Measurements from ENCODE around the gene IL9R. TPM values are rescaled to one million over a fixed set of nuclear protein-coding genes. Genes with fewer than 3 reads are reported as not detected.
A peak's percentile ranks its signal among the peaks of the same experiment; 100 is the strongest.
"Not testable (repeated sequence)": the region's sequence is repeated elsewhere in the genome, so short reads cannot be mapped to it uniquely, and the experiment has no call there.

Gene IL9R
- total RNA-seq, 2 experiments from 2014 or later: 65.3 to 67.2 TPM

GRCh38 chrX:156002507-156002906 lies 5.0 kb downstream of the IL9R start:
- H3K27me3 Mint-ChIP-seq: no peaks in the 10 kb centered on the region
- H3K27ac Mint-ChIP-seq: peak overlapping the region; percentile 69
- ChIA-PET CTCF (no interaction called here), POLR2A (no interaction called here)
- peak overlapping the region; percentile 55 for H3K4me3 Mint-ChIP-seq
- DNase-seq: no peak
- H3K9me3 Mint-ChIP-seq: no peaks in the 10 kb centered on the region
- H3K4me1 Mint-ChIP-seq: peaks cover 70% of the 10 kb centered on the region
- peaks cover 43% of the 10 kb centered on the region for H3K36me3 Mint-ChIP-seq (ENCODE audit: low read depth)

DNA sequence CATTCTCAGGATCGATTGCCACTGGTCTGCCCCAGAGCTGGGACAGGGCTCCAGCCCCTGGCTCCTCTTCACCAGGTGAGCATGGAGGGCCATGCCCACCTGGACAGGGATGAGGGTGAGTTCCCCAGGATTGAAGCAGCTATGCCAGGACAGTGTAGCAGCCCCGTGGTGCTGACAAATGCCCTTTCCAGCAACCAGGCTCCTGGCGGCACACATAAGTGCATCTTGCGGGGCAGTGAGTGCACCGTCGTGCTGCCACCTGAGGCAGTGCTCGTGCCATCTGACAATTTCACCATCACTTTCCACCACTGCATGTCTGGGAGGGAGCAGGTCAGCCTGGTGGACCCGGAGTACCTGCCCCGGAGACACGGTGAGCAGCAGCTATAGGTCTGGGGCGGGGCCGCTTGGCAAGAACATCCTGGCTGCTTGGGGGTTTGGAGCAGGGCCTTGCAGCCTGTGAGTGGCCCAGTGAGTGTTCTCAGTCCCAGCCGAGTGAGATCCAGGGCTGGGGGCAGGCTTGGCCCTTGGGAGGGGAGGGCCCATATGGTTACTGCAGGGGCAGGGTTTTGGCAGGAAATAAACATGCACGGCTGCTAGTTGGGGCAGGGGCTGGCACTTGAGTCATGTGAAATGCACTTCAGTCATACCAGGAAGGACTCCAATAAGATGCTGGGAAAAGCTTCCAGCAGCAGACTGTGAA lies 6.1 kb downstream of the IL9R start:
- Mint-ChIP-seq H3K4me3 (peak overlapping the region; percentile 34), H3K27ac (peak overlapping the region; percentile 69)
- CTCF ChIA-PET: no interaction called here

DNA sequence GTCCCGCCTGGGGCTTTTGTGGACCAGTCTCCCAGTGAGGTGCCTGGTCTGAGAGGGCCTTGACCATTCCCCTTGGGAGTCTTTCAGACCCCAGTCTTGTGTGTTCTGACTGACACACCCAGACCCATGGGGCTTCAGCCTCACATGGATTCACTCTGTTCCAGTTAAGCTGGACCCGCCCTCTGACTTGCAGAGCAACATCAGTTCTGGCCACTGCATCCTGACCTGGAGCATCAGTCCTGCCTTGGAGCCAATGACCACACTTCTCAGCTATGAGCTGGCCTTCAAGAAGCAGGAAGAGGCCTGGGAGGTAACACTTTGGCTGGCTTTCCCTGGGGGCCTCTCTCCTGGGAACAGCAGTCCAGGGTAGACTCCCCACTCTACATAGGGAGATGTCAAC lies 6.8 kb downstream of the IL9R start:
- no peak overlapping the region for H3K4me3 Mint-ChIP-seq
- no peak for DNase-seq
- H3K27me3 Mint-ChIP-seq: no peaks in the 10 kb centered on the region
- H3K9me3 Mint-ChIP-seq: no peaks in the 10 kb centered on the region
- ChIA-PET CTCF (no interaction called here), POLR2A (no interaction called here)
- no peak overlapping the region for H3K27ac Mint-ChIP-seq
- H3K36me3 Mint-ChIP-seq (ENCODE audit: low read depth): peaks cover 32% of the 10 kb centered on the region
- peaks cover 56% of the 10 kb centered on the region for H3K4me1 Mint-ChIP-seq

More for the DNA sequence above, 6.1 kb downstream of the IL9R start:
- POLR2A ChIA-PET: no interaction called here
- Mint-ChIP-seq H3K36me3 (ENCODE audit: low read depth) (peaks cover 37% of the 10 kb centered on the region), H3K27me3 (no peaks in the 10 kb centered on the region), H3K4me1 (peaks cover 60% of the 10 kb centered on the region), H3K9me3 (no peaks in the 10 kb centered on the region)
- DNase-seq: no peak

DNA sequence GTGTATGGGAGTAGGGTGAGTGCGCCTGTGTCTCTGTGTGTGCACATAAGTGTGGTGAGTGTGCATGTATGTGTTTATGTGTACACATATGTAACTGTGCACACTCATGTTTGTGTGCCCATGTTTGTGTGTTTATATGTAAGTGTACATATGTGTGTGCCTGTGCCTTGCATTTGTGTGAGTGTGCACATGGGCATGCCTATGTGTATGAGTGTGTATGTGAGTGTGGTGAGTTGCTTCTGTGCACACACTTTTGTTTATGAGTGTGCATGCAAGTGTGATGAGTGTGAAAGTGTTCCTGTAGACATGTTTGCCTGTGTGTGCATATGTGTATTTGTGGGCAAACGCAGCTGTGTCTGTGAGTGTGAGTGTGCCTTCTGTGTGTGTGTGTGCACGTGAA lies 7.2 kb downstream of the IL9R start:
- DNase-seq: no peak
- H3K27ac Mint-ChIP-seq: peak overlapping the region; percentile 8
- ChIA-PET CTCF (no interaction called here), POLR2A (no interaction called here)
- H3K4me3 Mint-ChIP-seq: no peak overlapping the region
- H3K36me3 Mint-ChIP-seq (ENCODE audit: low read depth): peaks cover 31% of the 10 kb centered on the region
- peaks cover 51% of the 10 kb centered on the region for H3K4me1 Mint-ChIP-seq
- H3K27me3 Mint-ChIP-seq: no peaks in the 10 kb centered on the region
- H3K9me3 Mint-ChIP-seq: no peaks in the 10 kb centered on the region

GRCh38 chrX:156005144-156005543 lies 7.6 kb downstream of the IL9R start:
- POLR2A ChIA-PET: no interaction called here
- Mint-ChIP-seq H3K9me3 (no peaks in the 10 kb centered on the region), H3K27me3 (no peaks in the 10 kb centered on the region), H3K27ac (no peak overlapping the region), H3K4me3 (no peak overlapping the region), H3K4me1 (peaks cover 48% of the 10 kb centered on the region), H3K36me3 (ENCODE audit: low read depth) (peaks cover 29% of the 10 kb centered on the region)
- CTCF ChIA-PET: no interaction called here
- DNase-seq: no peak

DNA sequence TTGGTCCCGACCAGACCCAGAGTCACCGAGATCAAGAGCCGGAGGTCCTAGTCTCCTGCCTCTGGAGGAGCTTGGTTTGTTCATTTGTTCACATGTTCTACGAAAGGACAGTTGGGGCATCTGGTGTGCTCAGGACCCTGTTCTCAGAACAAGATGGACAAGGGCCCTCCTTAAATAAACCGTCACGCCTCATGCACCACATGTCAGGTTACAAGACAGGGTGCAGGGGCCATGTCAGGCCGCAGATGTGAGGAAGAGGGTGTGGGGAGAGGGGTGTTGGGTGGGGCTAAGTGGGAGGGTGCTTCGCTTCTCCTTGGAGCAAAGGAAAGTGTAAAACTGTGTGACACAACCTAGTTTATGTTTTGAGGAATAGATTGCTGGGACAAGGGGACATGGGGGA lies 9.0 kb downstream of the IL9R start:
- CTCF ChIA-PET, H3K27me3 Mint-ChIP-seq, H3K27ac Mint-ChIP-seq, POLR2A ChIA-PET, H3K4me3 Mint-ChIP-seq, DNase-seq, H3K9me3 Mint-ChIP-seq: not testable (repeated sequence)
- peaks cover 35% of the 10 kb centered on the region for H3K4me1 Mint-ChIP-seq
- H3K36me3 Mint-ChIP-seq (ENCODE audit: low read depth): peaks cover 26% of the 10 kb centered on the region

DNA sequence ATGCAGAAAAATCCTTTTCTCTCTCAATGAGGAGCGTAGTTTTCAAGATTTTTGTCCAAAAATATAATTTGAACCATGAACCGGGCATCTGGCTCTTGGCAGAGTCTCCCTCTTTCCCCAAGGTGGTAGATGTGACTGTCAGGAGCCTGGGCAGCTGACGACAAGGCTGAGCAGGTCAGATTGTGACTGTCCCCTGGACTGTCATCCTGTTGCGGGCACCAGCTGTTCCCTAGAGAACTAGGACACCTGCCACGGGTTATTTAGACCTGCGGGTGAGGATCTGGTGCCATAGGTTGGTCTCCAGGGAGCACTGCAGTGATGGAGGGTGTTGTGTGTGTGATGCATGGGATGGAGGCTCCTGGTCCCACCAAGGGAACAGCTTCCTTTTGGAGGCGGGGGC lies 10.9 kb downstream of the IL9R start:
- H3K4me3 Mint-ChIP-seq, H3K27me3 Mint-ChIP-seq, CTCF ChIA-PET, DNase-seq, POLR2A ChIA-PET, H3K27ac Mint-ChIP-seq, H3K9me3 Mint-ChIP-seq: not testable (repeated sequence)
- Mint-ChIP-seq H3K36me3 (ENCODE audit: low read depth) (peaks cover 13% of the 10 kb centered on the region), H3K4me1 (peaks cover 18% of the 10 kb centered on the region)

- Mint-ChIP-seq H3K4me3 (no peak overlapping the region), H3K27me3 (no peaks in the 10 kb centered on the region), H3K9me3 (no peaks in the 10 kb centered on the region), H3K4me1 (peaks cover 12% of the 10 kb centered on the region), H3K27ac (no peak overlapping the region), H3K36me3 (ENCODE audit: low read depth) (peaks cover 12% of the 10 kb centered on the region)
- CTCF ChIA-PET: no interaction called here
- no peak for DNase-seq
- POLR2A ChIA-PET: no interaction called here
Measured at GRCh38 chrX:156008915-156009314, 11.4 kb downstream of the IL9R start.

DNA sequence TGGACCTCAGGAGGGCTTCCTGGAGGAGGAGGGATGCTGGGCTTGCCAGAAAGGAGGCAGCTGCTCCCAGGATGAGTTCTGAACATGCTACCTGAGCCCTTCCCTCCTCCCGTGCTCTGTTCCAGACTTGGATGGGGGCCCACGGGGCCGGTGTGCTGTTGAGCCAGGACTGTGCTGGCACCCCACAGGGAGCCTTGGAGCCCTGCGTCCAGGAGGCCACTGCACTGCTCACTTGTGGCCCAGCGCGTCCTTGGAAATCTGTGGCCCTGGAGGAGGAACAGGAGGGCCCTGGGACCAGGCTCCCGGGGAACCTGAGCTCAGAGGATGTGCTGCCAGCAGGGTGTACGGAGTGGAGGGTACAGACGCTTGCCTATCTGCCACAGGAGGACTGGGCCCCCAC lies 12.2 kb downstream of the IL9R start:
- H3K9me3 Mint-ChIP-seq; H3K27me3 Mint-ChIP-seq; H3K27ac Mint-ChIP-seq; H3K36me3 Mint-ChIP-seq (ENCODE audit: low read depth); DNase-seq; H3K4me3 Mint-ChIP-seq; CTCF ChIA-PET; H3K4me1 Mint-ChIP-seq; POLR2A ChIA-PET: not testable (repeated sequence)

- H3K4me3 Mint-ChIP-seq; POLR2A ChIA-PET; H3K36me3 Mint-ChIP-seq (ENCODE audit: low read depth); H3K27ac Mint-ChIP-seq; DNase-seq; CTCF ChIA-PET; H3K27me3 Mint-ChIP-seq; H3K4me1 Mint-ChIP-seq; H3K9me3 Mint-ChIP-seq: not testable (repeated sequence)
Measured at GRCh38 chrX:156013286-156013953, 15.9 kb downstream of the IL9R start.

DNA sequence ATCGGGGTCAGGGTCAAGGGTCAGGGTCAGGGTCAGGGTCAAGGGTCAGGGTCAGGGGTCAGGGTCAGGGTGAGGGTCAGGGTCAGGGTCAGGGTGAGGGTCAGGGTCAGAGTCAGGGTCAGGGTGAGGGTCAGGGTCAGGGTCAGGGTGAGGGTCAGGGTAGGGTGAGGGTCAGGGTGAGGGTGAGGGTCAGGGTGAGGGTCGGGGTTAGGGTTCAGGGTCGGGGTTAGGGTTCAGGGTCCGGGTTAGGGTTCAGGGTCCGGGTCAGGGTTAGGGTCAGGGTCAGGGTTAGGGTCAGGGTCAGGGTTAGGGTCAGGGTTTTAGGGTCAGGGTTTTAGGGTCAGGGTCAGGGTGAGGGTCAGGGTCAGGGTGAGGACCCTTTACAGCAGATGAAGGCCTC lies 22.4 kb downstream of the IL9R start:
- H3K4me3 Mint-ChIP-seq; H3K4me1 Mint-ChIP-seq; CTCF ChIA-PET; DNase-seq; POLR2A ChIA-PET; H3K27ac Mint-ChIP-seq; H3K9me3 Mint-ChIP-seq; H3K27me3 Mint-ChIP-seq; H3K36me3 Mint-ChIP-seq (ENCODE audit: low read depth): not testable (repeated sequence)

DNA sequence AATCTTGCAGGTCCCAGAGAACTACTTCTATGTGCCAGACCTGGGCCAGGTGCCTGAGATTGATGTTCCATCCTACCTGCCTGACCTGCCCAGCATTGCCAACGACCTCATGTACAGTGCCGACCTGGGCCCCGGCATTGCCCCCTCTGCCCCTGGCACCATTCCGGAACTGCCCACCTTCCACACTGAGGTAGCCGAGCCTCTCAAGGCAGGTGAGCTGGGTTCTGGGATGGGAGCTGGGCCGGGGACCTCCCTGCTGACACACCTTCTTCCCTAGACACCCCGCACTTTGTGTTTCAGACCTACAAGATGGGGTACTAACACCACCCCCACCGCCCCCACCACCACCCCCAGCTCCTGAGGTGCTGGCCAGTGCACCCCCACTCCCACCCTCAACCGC lies 25.5 kb downstream of the IL9R start:
- H3K36me3 Mint-ChIP-seq (ENCODE audit: low read depth); CTCF ChIA-PET; POLR2A ChIA-PET; H3K4me1 Mint-ChIP-seq; H3K27ac Mint-ChIP-seq; H3K27me3 Mint-ChIP-seq; H3K9me3 Mint-ChIP-seq; DNase-seq; H3K4me3 Mint-ChIP-seq: not testable (repeated sequence)

GRCh38 chrX:156024949-156025492 lies 27.5 kb downstream of the IL9R start:
- H3K9me3 Mint-ChIP-seq; H3K27me3 Mint-ChIP-seq; H3K36me3 Mint-ChIP-seq (ENCODE audit: low read depth); H3K27ac Mint-ChIP-seq; POLR2A ChIA-PET; H3K4me1 Mint-ChIP-seq; DNase-seq; CTCF ChIA-PET; H3K4me3 Mint-ChIP-seq: not testable (repeated sequence)

GRCh38 chrX:156028653-156029237 lies 31.2 kb downstream of the IL9R start:
- POLR2A ChIA-PET; H3K27me3 Mint-ChIP-seq; H3K36me3 Mint-ChIP-seq (ENCODE audit: low read depth); H3K9me3 Mint-ChIP-seq; H3K27ac Mint-ChIP-seq; CTCF ChIA-PET; H3K4me1 Mint-ChIP-seq; DNase-seq; H3K4me3 Mint-ChIP-seq: not testable (repeated sequence)

Data from activated CD4-positive, alpha-beta memory T cell treated with anti-CD3 and anti-CD28 coated beads, Interleukin-2, amount 10 ng/mL, durations not matched to agents 7 days and 5 days (primary cell).